Inflammatory macrophage (primary cell): Measurements from ENCODE around the gene CCDC170.

ENCODE experiments used
- DNase-seq, 2 donors: peaks; one replicate each; pipeline ENCODE4 v3.0.0-alpha.2; 2020 to 2022

Gene CCDC170

GRCh38 chr6:151620179-151620578, 126.4 kb downstream of the CCDC170 start:
- no peak for DNase-seq

GRCh38 chr6:151624071-151624470, 130.3 kb downstream of the CCDC170 start:
- DNase-seq: no peak

GRCh38 chr6:151624481-151624880, 130.7 kb downstream of the CCDC170 start:
- DNase-seq: no peak

DNA sequence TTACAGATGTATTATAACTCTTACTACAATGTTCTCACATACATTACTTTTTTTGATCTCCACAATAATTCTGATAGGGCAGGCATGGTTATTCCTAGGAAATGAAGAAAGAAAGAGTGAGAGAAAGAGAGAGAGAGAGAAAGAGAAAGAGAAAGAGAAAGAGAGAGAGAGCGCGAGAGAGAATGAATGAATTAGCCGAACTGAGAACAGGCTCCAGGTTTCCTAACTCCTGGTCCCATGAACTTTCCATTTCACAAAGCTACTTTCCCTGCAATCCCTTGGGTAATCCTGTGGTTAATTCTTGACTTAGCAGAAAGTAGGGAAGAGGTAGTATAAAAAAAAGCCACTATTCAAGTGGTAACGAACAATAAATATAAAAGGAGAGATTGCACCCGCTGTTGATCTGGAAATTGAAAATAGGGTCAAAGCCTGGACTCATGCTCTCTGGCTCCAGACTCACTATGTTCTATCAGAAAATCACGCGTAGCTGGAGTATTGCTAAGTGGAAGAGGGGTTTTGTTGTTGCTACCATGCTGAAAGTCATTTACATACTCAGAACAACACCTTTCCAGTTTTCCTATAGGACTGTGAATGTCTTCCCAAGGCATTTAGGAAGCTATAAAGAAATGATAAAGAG, 131.2 kb downstream of the CCDC170 start:
- no peak for DNase-seq

DNA sequence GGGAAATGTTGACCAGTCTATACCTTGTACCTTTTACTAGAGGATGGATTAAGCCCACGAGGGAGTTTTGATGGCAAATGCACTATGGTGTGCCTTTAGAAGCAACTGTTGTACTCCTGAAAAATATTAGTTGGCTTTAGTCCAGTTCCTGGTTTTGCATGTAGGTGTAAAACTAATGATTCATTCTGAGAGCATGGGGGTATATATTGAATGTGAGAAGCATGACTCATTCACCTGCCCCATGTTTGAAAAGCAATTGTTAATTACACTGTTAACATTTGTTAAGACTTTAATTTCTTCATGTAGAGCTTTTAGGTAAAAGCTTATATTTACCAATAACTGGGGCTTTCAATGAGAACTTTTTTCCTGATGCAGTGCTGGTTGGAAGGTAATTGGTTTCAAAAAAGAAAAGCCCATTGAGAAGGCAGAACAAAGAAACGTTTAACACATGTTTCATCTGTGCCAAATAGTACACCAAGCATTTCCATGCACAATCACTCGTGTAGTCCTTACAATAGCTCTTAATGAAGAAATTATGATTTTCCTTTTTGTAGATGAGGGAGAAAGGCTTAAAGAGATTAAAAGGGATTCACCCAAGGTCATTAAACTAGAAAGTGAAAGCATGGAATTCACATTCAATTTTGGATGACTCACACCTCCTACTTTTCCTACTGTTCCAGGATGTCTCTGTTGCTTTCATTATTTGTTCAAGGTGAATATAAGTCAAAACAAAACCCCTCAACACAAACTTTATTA, 134.1 kb downstream of the CCDC170 start:
- DNase-seq: no peak

GRCh38 chr6:151629791-151630190, 136.0 kb downstream of the CCDC170 start:
- DNase-seq: no peak

DNA sequence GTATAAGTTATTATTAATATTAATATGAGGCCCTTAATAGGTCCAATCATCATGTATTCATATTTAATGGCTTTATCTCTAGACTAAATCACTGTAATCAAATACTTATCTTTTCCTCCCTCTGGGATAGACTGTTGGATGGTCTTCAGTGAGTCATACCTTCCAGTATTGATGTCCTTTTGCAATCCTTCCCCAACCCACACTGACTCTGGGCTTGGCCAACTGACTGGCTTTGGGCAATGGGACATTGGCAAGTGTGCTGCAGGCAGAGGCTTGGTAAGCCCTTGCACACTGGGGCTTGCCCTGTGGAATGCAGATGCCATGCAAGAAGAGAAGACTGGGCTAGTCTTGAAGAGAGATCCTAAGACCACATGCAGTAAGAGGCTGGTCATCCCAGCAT, 136.6 kb downstream of the CCDC170 start:
- no peak for DNase-seq

DNA sequence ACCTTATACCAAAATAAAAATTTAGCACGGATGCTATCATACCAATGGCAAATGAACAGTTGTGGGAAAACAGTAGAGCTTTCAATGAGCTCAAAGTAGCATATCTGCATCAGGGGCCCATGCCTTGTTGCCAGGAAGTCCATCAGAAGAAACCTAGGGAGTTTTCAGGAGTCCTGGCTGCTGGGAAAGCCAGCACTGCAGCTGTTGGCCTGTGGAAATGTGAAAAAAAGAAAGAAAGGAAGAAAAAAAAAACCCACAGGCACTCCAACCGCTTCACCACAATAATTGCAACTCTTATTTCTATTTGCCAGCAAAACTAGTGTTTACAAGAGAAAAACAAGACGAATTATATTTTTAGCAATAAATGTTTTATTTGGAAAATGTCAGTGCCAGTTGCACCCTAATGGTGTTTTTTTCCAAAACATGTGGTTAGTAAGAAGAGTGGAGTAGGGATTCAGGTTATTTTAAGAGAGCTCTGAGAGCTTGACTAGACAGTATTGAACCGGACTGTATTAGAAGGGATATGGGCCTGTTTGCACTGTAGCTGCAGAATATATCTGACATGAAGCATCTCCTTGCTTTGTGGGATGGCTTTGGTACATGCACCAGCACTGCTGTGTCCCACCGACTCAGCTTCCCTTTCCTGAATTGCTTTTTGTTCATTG, 137.3 kb downstream of the CCDC170 start:
- no peak for DNase-seq

GRCh38 chr6:151632415-151632987, 138.7 kb downstream of the CCDC170 start:
- DNase-seq: no peak

GRCh38 chr6:151633526-151634335, 139.9 kb downstream of the CCDC170 start:
- DNase-seq: no peak

DNA sequence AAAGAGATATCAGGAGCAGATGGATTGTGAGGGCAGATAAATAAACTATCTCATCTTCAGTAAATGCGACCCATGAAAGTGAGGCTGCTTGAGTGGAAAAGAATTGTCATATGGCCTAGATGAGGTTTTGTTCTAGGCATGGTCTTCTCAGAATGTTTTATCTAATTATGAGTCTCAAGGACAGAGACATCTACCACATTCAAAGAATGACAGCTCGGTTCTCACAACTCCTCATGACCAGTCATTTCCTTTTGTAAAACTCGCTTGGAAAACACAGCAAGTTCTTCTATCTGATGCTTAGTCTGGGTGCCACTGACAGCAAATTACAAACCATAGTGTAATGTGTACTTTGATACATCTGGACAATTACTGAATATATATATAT, 140.5 kb downstream of the CCDC170 start:
- DNase-seq: no peak

DNA sequence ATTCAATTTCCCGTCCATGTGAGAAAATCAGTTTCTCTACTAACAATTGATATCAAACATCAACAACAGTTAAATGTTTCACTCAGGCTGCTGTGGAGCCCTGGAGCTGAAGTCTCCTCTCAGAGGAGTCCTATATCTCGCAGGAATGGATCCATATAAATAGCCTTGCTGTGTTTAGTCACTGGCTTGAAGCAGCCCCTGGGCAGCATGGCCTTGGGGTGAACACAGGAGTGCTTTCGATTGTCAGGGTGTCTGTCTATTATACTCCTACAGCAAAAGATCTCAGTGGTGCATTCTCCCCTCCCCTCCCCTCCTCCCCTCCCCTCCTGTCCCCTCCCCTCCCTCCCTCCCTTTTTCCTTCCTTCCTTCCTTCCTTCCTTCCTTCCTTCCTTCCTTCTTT, 141.9 kb downstream of the CCDC170 start:
- no peak for DNase-seq

DNA sequence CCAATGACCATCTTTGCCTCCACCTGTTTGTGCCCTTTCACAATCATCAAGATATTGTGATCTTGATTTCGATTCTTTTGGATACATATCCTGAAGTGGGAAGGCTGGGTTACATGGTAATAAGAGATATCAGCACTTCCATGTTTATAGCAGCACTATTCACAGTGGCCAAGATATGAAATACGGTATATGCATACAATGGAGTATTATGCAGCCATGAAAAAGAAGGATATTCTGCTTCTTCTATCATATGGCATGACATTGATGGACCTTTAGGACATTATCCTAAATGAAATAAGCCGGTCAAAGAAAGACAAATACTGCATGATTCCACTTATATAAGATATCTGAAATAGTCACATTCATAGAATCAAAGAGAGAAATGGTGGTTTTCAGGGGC, 144.0 kb downstream of the CCDC170 start:
- no peak for DNase-seq

- no peak for DNase-seq
Measured at GRCh38 chr6:151639750-151640149, 145.9 kb downstream of the CCDC170 start.

- no peak for DNase-seq
Measured at GRCh38 chr6:151641028-151641427, 147.2 kb downstream of the CCDC170 start.

DNA sequence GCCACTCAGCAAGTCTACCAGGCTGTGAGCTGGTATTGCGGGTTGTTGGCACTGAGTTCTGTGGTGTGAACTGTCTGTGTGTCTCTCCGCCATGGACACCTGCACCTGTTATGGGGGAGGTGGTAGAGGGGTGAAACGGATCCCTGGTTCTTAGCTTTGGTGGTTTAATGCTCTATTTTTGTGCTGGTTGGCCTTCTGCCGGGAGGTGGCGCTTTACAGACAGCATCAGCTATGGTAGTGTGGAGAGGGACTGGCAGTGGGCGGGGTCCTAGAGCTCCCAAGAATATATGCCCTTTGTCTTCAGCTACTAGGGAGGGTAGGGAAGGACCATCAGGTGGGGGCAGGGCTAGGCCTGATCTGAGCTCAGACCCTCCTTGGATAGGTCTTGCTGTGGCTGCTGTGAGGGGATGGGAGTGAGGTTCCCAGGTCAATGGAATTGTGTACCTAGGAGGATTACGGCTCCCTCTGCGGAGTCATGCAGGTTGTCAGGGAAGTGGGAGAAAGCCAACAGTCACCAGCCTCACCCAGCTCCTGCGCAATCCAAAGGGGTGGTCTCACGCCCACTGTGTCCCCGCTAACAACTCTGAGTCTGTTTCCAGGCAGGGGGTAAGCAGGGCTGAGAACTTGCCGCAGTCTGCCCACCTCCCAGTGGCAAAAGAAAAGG, 154.3 kb downstream of the CCDC170 start:
- DNase-seq: no peak

GRCh38 chr6:151649835-151650234, 156.0 kb downstream of the CCDC170 start:
- DNase-seq: no peak

DNA sequence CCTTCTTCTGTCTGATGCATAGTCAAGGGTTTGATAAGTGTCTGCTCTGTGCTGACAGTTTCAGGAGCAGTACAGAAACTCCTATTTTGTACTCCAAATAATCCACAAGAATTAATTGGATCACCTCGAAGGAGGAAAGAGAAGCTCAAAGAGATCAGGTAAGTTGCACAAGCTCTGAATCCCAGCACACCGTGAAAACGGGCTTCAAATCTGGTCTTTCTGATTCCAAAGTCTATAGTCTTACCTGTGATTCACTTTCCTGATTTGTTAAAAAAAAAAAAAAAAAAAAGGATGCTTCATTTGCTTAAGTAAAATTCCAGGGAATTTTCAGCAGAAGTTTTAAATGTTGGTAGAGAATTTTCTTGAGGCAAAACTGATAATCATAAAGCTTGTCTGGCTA, 157.8 kb downstream of the CCDC170 start:
- no peak for DNase-seq

DNA sequence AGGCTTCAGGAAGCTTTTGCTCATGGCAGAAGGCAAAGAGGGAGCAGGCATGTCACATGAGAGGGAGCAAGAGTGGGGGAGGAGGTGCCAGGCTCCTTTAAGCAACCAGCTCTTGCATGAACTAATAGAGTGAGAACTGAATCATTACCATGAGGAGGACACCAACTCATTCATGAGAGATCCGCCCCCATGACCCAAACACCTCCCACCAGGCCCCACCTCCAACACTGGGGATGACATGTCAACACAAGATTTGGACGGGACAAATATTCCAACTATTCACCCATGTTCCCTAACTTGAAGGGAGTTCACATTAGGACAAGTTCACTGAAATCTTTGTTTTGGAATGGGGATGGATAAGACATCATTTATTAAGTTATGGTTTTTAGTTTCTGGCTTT, 158.5 kb downstream of the CCDC170 start:
- peak; percentile 39 to 42 for DNase-seq

DNA sequence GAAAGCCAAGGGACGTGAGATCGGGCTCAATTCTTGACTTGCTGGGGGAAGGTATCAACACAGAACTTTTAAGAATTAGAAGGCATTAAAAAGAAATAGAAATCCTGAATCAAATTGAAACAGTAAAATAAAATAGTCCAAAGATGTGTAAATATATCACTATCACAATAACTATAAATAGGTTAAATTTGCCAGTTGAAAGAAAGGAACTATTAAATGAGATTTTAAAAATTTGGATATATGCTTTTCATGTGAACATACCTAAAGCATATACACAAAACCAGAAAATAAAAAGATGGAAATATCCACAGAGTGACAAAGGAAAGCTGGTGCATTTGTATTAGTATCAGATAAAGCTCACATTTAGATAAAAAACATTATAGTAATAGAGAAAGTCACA, 161.3 kb downstream of the CCDC170 start:
- no peak for DNase-seq

GRCh38 chr6:151656392-151656791, 162.6 kb downstream of the CCDC170 start:
- no peak for DNase-seq

GRCh38 chr6:151658091-151658490, 164.3 kb downstream of the CCDC170 start:
- DNase-seq: no peak
